T-helper 2 cell treated with Interferon-gamma antibody and Interleukin-4, amounts not matched to agents 5 μg/mL and 100 μg/mL, for 36 hours (primary cell): ENCODE results near the gene RAB15.

Source experiments
- DNase-seq: peaks from one replicate; pipeline ENCODE4 v3.0.0; 2021; ENCODE audit warnings: low spot score
- H3K27ac Mint-ChIP-seq: one replicate; pipeline ENCODE4 v1.8.0; 2021; ENCODE audit warnings: mild to moderate bottlenecking, mixed read lengths
- H3K27me3 Mint-ChIP-seq: one replicate; pipeline ENCODE4 v1.8.0; 2021; ENCODE audit warnings: low read depth, mixed read lengths
- H3K36me3 Mint-ChIP-seq: one replicate; pipeline ENCODE4 v1.8.0; 2021; ENCODE audit warnings: low read depth, mixed read lengths
- H3K4me1 Mint-ChIP-seq: one replicate; pipeline ENCODE4 v1.8.0; 2021; ENCODE audit warnings: low read depth, mixed read lengths
- H3K4me3 Mint-ChIP-seq: one replicate; pipeline ENCODE4 v1.8.0; 2022; ENCODE audit warnings: mild to moderate bottlenecking, moderate library complexity, mixed read lengths
- H3K9me3 Mint-ChIP-seq: one replicate; pipeline ENCODE4 v1.8.0; 2021; ENCODE audit warnings: mixed read lengths

The RAB15 gene

DNA sequence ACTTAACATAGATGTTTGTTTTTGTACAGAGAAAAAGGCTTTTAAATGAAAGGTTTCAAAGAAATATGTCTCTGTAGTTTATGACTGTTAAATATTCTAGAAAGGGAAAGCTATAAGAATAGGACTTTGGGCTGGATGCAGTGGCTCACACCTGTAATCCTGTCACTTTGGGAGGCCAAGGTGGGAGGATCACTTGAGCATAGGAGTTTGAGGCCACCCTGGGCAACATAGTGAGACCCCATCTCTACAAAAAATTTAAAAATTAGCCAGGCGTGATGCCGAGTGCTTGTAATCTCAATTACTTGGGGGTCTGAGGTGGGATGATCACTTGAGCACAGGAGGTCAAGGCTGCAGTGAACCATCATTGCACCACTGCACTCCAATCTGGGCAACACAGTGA is 41.0 kb downstream of the RAB15 start:
- Mint-ChIP-seq H3K27me3 (no peaks in the 10 kb centered on the region), H3K4me3 (no peak overlapping the region), H3K36me3 (peaks cover 58% of the 10 kb centered on the region), H3K27ac (peak overlapping the region; percentile 8), H3K9me3 (no peaks in the 10 kb centered on the region), H3K4me1 (peaks cover 25% of the 10 kb centered on the region)
- DNase-seq: no peak

DNA sequence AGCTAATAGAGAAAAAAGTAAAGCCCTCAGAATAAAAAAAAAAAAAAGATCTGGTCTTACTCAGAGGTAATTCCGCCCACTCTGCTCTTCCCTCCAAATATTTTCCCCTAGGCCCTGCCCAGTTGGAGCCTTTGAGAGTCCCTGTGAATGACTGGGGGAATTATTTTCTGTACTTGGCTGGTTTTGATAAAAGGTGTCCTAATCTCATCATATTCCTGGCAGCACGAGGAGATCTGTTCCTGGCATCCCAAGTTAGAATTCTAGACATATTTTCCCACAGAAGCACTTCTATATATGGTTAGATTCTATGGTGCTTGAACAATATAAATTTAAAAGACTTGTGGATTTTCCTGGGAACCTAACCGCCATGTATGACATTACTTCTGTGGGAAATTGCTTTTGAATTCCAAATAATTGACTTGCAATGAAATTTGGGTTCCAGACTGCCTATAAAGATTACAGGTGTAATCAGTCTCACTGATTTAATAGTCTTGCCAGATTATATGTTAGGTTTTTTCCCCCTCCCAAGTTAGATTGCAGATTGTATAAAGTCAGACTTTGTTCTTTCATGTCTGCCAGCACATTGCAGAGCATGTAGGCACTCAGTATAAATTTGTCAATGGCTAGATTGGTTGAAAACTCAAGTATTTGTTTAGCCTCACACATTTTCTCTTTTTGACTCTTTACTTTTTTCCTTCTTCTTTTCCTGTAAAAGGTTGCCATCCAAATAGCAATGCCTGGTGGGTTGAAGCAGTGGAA is 41.9 kb downstream of the RAB15 start:
- Mint-ChIP-seq H3K27ac (peak overlapping the region; percentile 75), H3K4me1 (peaks cover 22% of the 10 kb centered on the region), H3K27me3 (no peaks in the 10 kb centered on the region), H3K36me3 (peaks cover 59% of the 10 kb centered on the region), H3K9me3 (no peaks in the 10 kb centered on the region), H3K4me3 (peak overlapping the region; percentile 35)
- DNase-seq: no peak

DNA sequence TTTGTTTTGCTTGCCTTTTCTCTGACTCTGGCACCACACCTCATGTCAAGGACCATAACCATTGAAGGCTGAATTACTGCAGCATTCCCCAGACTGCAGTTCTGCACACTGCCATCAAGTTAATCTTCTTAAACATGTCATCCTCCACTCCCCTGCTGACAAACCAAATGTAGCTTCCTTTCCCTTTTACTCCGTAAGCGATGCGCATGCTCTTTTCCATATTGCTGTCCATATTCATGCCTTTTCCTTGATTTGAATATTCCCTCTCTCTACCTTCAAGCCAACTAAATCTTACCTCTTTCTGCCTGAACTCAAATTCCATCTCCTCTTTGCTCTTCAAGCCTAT is 43.1 kb downstream of the RAB15 start:
- Mint-ChIP-seq H3K27me3 (no peaks in the 10 kb centered on the region), H3K4me3 (no peak overlapping the region), H3K27ac (no peak overlapping the region), H3K9me3 (no peaks in the 10 kb centered on the region), H3K4me1 (peaks cover 22% of the 10 kb centered on the region), H3K36me3 (peaks cover 56% of the 10 kb centered on the region)
- no peak for DNase-seq

DNA sequence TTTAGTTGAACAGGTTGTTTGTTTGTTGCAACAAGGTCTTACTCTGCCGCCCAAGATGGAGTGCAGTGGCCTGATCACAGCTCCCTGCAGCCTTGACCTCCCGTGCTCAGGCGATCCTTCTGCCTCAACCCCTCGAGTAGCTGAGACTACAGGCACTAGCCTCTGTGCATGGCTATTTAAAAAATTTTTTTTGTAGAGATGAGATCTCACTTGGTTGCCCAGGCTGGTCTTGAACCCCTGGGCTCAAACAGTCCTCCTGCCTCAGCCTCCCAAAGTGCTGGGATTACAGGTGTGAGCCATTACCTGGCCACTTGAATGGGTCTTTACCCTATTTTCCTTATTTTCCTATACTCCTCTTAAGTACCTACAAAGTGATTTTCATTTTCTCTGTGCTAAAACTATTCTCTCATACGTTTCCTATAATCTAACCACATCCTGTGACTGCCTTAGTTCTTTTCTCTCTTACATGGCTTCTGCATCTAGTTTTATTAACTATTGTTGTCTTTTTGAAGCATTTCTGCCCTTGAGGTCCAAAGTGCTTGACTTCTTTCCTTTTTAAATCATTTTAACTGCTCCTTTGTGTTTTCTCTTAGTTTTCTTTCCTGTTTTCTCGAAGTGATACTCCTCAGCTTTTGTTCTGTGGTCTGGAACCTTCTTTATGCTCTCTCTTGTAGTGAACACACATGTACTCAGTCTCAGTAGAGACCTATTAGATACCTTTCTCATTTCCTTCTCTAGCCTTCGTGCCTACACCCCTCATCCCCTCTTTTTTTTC is 43.7 kb downstream of the RAB15 start:
- peaks cover 56% of the 10 kb centered on the region for H3K36me3 Mint-ChIP-seq
- H3K27ac Mint-ChIP-seq: no peak overlapping the region
- H3K27me3 Mint-ChIP-seq: no peaks in the 10 kb centered on the region
- H3K4me3 Mint-ChIP-seq: no peak overlapping the region
- H3K4me1 Mint-ChIP-seq: peaks cover 25% of the 10 kb centered on the region
- DNase-seq: no peak
- H3K9me3 Mint-ChIP-seq: no peaks in the 10 kb centered on the region

DNA sequence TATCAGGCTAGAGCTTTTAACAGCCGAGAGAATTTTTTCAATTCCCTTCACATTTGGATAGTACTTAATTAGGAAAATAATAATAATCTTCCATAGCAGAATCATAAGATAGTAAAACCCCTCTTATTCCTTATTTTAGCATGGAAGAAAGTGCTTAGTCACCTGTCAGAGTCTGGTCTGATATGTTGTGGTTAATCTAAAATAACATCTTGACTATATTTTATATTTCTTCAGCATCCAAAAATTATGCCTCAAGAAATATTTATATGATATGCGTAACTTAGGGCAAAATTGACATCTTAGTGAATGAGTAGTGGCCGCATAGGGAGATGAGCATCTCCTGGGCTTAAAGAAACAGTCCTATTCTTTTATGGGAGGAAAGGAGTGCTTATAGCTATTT is 45.1 kb downstream of the RAB15 start:
- peaks cover 24% of the 10 kb centered on the region for H3K4me1 Mint-ChIP-seq
- DNase-seq: no peak
- peak overlapping the region; percentile 13 for H3K27ac Mint-ChIP-seq
- H3K36me3 Mint-ChIP-seq: peaks cover 43% of the 10 kb centered on the region
- H3K9me3 Mint-ChIP-seq: no peaks in the 10 kb centered on the region
- no peak overlapping the region for H3K4me3 Mint-ChIP-seq
- H3K27me3 Mint-ChIP-seq: no peaks in the 10 kb centered on the region

DNA sequence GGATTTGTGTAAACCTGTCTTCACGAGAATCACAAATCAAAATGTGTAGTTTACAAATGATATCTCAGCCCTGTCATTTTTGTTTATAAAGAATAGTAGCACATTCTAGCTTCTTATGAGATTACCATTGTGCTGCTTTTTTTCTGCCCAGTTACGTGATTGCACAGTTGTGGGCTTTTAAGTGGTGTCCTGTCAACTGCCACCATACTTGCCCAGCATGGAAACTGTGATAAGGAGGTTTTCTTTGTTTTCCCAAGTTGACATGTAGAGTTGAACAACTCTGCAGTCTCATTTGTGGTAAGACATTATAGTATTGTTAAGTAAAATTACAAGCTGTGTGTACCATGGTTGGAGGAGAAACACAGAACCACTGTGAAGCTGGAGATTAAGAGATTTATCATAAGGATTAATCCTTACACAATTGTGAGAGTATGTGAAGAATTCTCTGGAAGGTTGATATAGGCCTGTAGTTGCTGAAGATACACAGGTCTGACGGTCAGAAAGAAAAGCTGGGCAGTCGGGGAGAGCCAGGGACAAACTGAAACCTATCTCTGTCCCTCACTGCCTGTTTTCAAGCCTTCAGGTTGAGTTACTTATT is 45.6 kb downstream of the RAB15 start:
- Mint-ChIP-seq H3K9me3 (no peaks in the 10 kb centered on the region), H3K4me1 (peaks cover 29% of the 10 kb centered on the region), H3K27me3 (no peaks in the 10 kb centered on the region), H3K27ac (peak overlapping the region; percentile 13), H3K4me3 (no peak overlapping the region), H3K36me3 (peaks cover 44% of the 10 kb centered on the region)
- no peak for DNase-seq

DNA sequence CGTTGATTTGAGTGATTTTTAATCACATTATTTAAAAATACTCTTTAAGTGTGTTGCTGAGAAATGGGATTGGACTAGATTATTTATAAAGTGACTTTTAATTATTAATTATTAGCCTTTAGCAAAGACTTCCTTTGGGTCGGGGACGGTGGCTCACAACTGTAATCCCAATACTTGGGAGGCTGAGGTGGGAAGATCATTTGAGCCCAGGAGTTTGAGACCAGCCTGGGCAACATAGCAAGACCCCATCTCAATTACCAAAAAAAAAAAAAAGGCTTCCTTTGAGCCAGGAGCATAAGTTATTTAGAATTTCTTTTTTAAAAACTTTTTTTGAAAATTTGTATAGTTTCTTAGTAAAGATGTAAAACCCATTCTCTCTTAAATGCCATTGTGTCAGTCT is 49.1 kb downstream of the RAB15 start:
- no peak for DNase-seq
- H3K9me3 Mint-ChIP-seq: no peaks in the 10 kb centered on the region
- H3K27ac Mint-ChIP-seq: no peak overlapping the region
- peaks cover 44% of the 10 kb centered on the region for H3K36me3 Mint-ChIP-seq
- no peak overlapping the region for H3K4me3 Mint-ChIP-seq
- peaks cover 45% of the 10 kb centered on the region for H3K4me1 Mint-ChIP-seq
- H3K27me3 Mint-ChIP-seq: no peaks in the 10 kb centered on the region

DNA sequence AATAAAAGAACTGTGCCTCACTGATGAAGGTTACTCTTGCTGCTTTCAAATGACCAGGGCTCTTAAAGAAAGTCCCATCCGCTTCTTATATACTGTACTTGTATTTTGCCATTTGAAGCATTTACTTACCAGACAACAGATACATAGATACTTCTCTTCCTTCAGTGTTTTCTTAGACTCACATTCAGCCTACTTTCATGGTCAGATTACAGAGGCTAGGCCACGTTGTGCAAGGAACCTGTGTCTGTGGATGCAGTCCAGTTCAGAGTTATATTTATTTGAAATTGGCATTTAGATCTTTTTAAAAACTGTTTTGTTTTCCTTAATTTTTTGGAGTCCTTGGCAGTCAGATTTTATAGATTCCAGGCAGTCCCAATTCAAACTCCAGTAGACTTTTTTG is 51.7 kb downstream of the RAB15 start:
- H3K9me3 Mint-ChIP-seq: no peaks in the 10 kb centered on the region
- DNase-seq: no peak
- no peaks in the 10 kb centered on the region for H3K27me3 Mint-ChIP-seq
- H3K27ac Mint-ChIP-seq: no peak overlapping the region
- peaks cover 49% of the 10 kb centered on the region for H3K4me1 Mint-ChIP-seq
- H3K36me3 Mint-ChIP-seq: peaks cover 47% of the 10 kb centered on the region
- H3K4me3 Mint-ChIP-seq: no peak overlapping the region

DNA sequence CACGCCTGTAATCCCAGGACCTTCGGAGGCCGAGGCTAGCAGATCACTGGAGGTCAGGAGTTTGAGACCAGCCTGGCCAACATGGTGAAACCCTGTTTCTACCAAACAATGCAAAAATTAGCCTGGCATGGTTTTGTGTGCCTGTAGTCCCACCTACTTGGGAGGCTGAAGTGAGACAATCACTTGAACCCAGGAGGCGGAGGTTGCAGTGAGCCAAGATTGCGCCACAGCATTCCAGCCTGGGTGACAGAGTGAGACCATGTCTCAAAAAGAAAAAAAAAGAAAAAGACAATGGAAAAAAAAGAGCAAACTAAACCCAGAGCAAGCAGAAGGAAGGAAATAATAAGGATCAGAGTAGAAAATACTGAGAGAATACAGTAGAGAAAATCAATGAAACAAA is 52.5 kb downstream of the RAB15 start:
- H3K36me3 Mint-ChIP-seq: peaks cover 49% of the 10 kb centered on the region
- H3K4me1 Mint-ChIP-seq: peaks cover 52% of the 10 kb centered on the region
- no peak overlapping the region for H3K27ac Mint-ChIP-seq

DNA sequence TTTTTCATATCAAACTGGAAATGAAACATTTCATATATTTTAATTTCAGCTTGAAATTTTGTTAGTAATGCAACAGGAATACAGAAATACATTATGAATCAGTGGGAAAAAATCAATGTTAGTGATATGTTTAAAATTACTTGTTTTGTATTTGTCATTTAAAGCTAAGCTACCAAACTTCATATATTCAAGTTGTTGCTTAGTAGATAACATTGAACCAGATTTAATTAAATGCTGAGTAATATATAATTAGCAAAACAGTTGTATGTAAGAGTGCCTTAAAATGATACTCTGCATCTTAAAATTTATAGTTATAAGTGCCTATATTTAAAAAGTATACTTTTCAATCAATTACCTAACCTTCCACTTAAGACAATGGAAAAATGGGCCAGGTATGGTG is 52.9 kb downstream of the RAB15 start:
- Mint-ChIP-seq H3K27ac (no peak overlapping the region), H3K9me3 (no peaks in the 10 kb centered on the region), H3K4me1 (peaks cover 51% of the 10 kb centered on the region), H3K27me3 (no peaks in the 10 kb centered on the region), H3K4me3 (no peak overlapping the region), H3K36me3 (peaks cover 46% of the 10 kb centered on the region)
- no peak for DNase-seq

More for the DNA sequence above, 52.5 kb downstream of the RAB15 start:
- Mint-ChIP-seq H3K9me3 (no peaks in the 10 kb centered on the region), H3K4me3 (no peak overlapping the region), H3K27me3 (no peaks in the 10 kb centered on the region)
- no peak for DNase-seq

DNA sequence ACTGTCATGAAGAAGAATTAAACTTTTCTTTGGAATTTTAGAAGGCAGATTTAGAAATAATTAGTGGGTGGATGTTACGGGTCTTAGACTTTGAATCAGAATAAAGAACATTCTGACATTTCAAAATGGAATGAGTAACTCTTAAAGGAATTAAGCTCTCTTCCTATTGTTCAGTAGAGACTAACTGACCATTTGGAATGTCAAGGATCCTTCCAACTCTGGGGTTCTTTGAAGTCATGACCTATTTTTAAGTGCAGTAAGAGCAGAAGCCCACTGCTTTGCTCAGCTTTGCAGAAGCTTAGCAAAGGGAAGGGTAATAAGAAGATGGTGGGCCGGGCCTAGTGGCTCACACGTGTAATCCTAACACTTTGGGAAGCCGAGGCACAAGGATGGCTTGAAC is 53.9 kb downstream of the RAB15 start:
- Mint-ChIP-seq H3K27me3 (no peaks in the 10 kb centered on the region), H3K36me3 (peaks cover 40% of the 10 kb centered on the region), H3K27ac (no peak overlapping the region), H3K9me3 (peaks cover 4% of the 10 kb centered on the region), H3K4me3 (no peak overlapping the region), H3K4me1 (peaks cover 55% of the 10 kb centered on the region)
- DNase-seq: no peak

DNA sequence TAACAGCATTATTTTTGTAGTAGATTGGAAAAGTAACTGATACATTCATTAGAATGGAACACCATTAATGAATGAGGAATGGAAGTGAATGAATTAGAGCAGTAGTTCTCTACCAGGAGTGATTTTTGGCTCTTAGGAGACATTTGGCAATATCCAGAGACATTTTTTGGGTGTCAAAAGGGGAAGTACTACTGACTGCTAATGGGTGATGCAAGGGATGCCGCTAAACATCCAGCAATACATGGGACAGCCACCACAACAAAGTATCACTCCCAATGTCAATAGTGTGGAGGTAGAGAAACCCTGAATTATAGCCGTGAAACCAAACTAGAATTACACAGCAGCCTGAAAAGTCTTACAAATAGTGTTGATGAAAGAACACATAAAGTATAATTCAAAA is 56.3 kb downstream of the RAB15 start:
- peaks cover 55% of the 10 kb centered on the region for H3K4me1 Mint-ChIP-seq
- H3K27me3 Mint-ChIP-seq: no peaks in the 10 kb centered on the region
- H3K27ac Mint-ChIP-seq: peak overlapping the region; percentile 89
- DNase-seq: no peak
- H3K36me3 Mint-ChIP-seq: peaks cover 32% of the 10 kb centered on the region
- peak overlapping the region; percentile 93 for H3K4me3 Mint-ChIP-seq
- H3K9me3 Mint-ChIP-seq: peaks cover 4% of the 10 kb centered on the region

DNA sequence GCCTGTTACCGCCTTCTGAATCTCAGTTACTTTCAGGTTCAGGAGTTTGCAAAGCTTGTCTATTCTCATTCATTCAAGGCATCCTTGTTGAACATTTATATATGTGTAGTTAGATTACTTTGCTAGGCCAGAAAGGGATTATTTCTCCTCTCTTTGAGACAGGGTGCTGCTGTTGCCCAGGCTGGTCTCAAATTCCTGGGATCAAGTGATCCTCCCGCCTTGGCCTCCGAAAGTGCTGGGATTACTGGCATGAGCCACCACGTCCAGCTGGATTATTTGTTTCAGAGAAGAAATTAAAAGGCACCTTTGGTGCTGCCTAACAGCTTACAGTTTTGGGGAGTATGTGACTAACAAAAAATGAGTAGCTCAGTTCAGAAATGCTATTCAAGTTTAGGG is 57.1 kb downstream of the RAB15 start:
- peaks cover 49% of the 10 kb centered on the region for H3K4me1 Mint-ChIP-seq
- H3K27ac Mint-ChIP-seq: peak overlapping the region; percentile 89
- H3K9me3 Mint-ChIP-seq: peaks cover 4% of the 10 kb centered on the region
- peaks cover 27% of the 10 kb centered on the region for H3K36me3 Mint-ChIP-seq
- DNase-seq: no peak
- H3K4me3 Mint-ChIP-seq: peak overlapping the region; percentile 93
- peaks cover 4% of the 10 kb centered on the region for H3K27me3 Mint-ChIP-seq

DNA sequence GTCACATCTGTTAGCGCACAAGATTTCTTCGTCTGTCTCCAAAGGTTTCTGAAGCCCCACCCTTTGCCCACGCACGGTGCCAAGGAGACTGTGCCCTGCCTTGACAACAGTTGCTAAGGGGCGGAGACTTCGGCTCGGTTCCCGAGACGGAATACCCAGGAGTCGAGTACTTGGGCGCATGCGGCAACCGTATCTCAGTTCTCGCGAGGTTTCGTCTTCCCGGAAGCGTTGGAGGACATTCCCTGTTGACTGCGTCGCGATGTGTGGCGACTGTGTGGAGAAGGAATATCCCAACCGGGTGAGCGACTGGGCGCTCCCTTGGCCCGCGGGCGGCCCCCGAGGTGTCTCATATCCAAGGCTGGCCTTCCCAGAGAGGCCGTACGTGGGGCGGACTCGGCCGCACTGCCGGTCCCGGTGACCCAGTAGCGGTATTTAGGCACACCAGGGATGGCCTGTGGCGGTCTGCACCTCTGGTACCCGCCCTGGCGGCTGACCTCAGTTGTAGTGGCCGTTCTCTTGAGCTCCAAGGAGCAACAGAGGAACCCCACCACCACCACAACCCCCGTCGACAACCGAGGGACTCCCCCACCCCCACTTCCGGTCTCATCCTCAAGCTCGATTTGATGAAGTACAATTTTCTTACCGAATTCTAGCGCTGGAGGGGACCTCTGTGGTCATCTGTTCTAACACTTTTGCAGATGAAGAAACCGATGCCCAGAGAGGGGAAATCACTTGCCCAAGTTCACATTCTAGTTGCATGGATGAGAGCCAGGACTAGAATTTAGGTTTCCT is 57.7 kb downstream of the RAB15 start, which contains the start of gene CHURC1:
Gene CHURC1, plus strand, starts transcription at position 219 of the 792 bp plus-strand sequence. Its CDS starts 41 bp downstream, at position 260.
- Mint-ChIP-seq H3K4me3 (peak within 1 kb of the TSS; percentile 93), H3K36me3 (peaks cover 25% of the 10 kb centered on the region), H3K9me3 (peaks cover 4% of the 10 kb centered on the region), H3K27ac (peak within 1 kb of the TSS; percentile 89), H3K4me1 (peaks cover 49% of the 10 kb centered on the region), H3K27me3 (peaks cover 9% of the 10 kb centered on the region)
- peak; percentile 96 for DNase-seq
